OCI-LY1 (cell line): ENCODE data around the gene LEP.

Experiments used
- CTCF ChIP-seq: fragments of 200-600 bp; sonication (generic), shearing (Covaris generic); IDR thresholded peaks from 2 replicates; pipeline ENCODE4 v1.5.1; 2017; ENCODE audit warnings: mild to moderate bottlenecking, antibody characterized with exemption, low read length, moderate library complexity, mixed read lengths
- EZH2 ChIP-seq: fragments of 200-600 bp; sonication (generic), shearing (Covaris generic); IDR thresholded peaks from 2 replicates; pipeline ENCODE4 v1.8.0; 2017; ENCODE audit warnings: borderline replicate concordance, mixed run types, mild to moderate bottlenecking, antibody characterized with exemption, low read length, moderate library complexity, mixed read lengths

GRCh38 chr7:128203047-128203491, 38.0 kb upstream of the LEP start:
- no peak for TF ChIP-seq CTCF
- TF ChIP-seq EZH2, result no peak
